ENCODE results near the gene HERPUD1. TPM values are rescaled to one million over a fixed set of nuclear protein-coding genes. Genes with fewer than 3 reads are reported as not detected.

Gene HERPUD1
- polyA plus RNA-seq, 3 donors = 41.7 to 149 (median 75.2) TPM

DNA sequence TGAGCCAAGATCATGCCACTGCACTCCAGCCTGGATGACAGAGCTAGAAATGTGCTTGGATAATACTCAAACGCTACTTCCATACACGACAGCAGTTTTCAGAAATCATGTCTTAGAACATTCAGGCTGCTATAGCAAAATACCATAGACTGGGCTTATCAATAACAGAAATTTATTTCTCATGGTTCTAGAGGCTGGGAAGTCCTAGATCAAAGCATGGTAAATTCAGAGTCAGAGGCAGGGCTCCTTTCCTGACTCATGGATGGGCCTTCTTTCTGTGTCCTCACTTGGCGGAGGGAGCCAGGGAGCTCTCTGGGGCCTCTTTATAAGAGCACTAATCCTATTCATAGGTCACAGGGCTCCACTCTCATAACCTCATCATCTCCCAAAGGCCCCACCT is 24.5 kb upstream of the HERPUD1 start:
- 95 to 97% (median 96%) methylated on average over 3 of the region's 3 CpGs for WGBS, 3 donors
- H3K27ac ChIP-seq (ENCODE audit: low read depth, low read length) = no peak overlapping the region

DNA sequence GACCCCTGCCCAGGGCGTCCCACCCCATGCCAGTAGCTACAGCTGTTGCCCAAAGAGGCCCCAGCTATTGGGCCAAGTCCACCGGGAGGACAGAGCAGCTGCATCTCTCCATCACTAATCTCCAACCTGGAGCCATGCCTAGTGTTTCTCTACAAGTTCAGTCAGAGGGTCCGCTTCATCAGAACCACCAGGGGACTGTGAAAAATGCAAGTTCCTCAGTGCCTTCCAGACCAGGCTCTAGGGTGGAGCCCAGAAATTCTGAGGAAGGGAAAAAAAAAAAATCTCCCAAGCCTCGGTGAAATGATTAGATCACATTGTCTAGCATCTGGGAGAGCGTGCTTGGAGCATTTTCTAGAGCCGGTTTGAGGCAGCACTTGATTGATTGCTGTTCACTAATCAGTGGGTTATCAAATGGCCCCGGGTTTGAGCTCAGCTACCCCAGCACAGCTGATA is 22.4 kb upstream of the HERPUD1 start:
- no peak overlapping the region for H3K27ac ChIP-seq (ENCODE audit: low read depth, low read length)
- 51 to 66% (median 61%) methylated on average over 7 of the region's 7 CpGs for WGBS, 3 donors

DNA sequence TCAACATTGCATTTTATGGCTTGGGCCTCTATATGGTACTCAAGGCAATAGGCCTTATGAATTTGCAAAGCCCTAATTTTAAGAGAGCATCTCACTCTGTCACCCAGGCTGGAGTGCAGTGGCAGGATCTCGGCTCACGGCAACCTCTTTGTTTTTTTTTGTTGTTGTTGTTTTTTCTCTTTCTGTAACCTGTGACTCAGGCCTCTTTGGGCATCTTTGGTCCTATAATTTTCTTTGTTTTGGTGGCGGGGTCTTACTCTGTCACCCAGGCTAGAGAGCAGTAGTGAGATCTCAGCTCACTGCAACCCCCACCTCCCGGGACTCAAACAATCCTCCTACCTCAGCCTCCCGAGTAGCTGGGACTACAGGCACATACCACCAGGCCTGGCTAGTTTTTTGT is 21.8 kb upstream of the HERPUD1 start:
- WGBS, 3 donors = 83 to 90% (median 83%) methylated on average over 5 of the region's 5 CpGs
- no peak overlapping the region for H3K27ac ChIP-seq (ENCODE audit: low read depth, low read length)

DNA sequence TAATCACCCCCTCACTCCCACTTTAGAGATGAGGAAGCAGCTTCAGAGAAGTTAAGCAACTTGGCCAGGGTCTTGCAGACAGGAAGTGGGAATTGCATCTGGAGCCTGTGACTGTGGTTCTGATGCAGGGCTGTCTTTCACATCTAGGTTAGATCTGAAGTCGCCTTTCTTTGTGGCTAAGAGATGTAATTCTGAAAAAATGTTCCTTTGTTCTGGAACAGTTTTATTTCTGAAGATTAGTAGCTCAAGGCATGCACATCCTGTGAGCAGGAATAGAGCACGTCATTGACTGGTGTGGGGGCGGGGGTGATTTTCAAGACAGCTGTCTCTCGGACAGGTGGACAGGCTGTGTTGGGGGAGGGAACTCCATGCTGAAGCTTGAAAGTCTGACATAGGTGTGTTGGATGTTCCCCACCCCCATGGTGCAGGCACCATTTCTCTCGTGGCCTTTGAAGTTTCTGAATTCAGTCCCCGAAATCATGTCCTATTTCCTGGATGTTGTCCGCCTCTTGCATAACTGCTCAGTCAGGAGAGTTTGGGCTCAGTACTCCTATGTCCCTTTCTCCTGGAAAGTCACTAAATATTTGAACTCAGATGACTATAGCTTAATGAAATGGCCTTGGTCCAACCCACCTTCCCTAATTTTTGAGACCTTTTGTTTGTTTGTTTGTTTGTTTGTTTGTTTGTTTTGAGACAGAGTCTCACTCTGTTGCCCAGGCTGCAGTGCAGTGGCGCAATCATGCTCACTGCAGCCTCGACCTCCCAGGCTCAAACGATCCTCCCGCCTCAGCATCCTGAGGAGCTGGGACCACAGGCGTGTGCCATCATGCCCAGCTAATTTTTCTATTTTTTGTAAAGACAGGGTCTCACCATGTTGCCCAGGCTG is 21.0 kb upstream of the HERPUD1 start:
- 56 to 77% (median 59%) methylated on average over 12 of the region's 12 CpGs for WGBS, 3 donors
- H3K27ac ChIP-seq (ENCODE audit: low read depth, low read length) = no peak overlapping the region

DNA sequence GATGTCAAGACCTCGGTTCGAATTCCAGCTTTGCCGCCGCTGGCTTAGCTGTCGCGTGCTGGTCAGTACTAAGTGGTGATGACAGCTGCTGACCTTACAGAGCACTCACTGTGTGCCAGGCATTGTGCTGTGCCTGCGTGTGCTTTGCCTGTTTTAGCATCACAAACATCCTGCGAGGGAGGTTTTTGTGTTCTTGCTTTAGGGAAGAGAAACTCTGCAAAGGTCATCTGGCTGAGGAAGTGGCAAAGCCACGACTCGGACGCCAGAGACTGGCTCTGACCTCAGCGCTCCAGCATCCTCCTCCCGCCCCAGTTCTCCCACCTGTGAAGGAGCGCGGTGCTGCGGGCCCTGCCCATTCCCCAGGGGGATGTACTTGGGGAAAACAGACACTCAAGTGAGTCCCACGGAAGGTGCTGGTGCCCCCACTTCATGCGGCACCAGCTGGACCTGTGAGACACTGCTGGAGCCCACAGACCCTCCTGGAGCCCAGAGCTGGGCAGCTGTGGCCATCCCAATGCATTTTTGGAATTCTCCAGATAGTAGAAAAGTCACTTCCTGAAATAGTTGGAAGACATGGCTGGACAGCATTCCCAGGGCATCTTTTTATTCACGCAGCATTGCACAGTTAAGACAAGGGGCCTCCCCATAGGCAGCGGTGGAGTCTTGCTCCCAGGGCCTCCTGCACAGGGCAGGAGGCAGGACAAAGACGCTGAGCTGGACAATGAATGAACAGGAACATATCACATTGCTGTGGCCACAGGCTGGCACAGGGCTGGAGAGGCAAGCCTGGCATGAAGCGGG is 20.0 kb upstream of the HERPUD1 start:
- WGBS, 3 donors = 53 to 80% (median 61%) methylated on average over 22 of the region's 22 CpGs
- H3K27ac ChIP-seq (ENCODE audit: low read depth, low read length) = no peak overlapping the region

DNA sequence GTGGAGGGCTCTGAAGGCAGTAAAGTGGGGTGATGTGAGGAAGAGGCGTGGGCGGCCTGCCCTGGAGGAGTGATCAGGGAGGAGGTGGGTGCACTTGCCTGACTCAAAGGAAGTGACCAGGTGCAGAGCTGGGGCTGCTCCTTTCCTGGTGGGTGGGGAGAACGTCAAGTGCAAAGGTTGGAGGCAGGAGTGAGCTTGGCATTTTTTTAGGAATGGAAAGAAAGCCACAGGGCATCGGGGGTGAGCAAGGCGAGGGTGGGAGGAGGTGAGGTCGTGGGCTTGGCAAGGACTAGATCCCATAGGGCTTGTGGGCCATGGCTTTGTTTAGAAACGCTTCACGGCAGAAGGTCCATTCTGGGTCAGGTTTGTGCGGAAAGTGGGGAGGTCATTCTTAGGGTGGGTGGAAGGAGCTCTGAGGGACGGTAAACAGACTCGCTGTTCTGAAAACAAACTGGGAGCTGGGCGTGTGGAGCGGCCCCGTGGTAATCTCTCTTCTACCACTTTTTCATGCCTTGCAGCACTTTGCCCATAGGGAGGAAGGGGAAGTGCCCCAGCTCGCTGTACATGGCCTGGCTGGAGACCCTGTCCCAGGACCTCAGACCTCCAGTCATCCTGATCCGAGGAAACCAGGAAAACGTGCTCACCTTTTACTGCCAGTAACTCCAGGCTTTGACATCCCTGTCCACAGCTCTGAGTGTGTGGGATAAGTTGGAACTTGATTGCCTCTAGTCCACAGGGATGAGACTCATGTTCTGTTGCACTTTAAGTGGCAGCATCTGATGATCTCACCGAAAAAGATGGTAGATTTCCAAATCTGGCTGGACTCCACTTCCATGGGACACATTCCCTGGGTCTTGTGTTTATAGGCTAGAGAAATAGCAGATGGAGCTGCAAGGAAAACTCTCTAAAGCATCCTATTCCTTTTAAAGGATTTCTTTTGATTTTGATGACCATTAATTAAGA is 18.9 kb upstream of the HERPUD1 start:
- 70 to 85% (median 77%) methylated on average over 18 of the region's 18 CpGs for WGBS, 3 donors
- no peak overlapping the region for H3K27ac ChIP-seq (ENCODE audit: low read depth, low read length)

DNA sequence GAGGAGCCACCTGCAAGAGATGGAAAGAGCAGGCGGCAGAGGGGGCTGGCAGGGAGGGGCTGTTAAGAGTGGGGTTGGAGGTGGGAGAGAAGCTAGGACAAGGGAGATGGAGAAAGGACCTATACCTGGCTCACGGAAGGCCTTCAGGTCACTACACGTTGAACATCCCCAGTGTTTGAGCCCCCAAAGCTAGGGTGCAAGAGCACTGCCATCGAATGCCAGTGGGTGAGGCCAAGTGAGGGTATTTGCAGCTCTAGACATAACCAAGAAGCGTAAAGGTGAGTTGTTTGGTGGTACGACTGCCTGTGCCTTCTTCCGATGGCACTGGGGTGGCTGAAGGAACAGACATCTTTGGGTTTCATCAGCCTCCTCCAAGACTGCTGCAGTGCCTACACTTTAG is 17.0 kb upstream of the HERPUD1 start:
- H3K27ac ChIP-seq (ENCODE audit: low read depth, low read length) = no peak overlapping the region
- 81 to 94% (median 84%) methylated on average over 7 of the region's 7 CpGs for WGBS, 3 donors

DNA sequence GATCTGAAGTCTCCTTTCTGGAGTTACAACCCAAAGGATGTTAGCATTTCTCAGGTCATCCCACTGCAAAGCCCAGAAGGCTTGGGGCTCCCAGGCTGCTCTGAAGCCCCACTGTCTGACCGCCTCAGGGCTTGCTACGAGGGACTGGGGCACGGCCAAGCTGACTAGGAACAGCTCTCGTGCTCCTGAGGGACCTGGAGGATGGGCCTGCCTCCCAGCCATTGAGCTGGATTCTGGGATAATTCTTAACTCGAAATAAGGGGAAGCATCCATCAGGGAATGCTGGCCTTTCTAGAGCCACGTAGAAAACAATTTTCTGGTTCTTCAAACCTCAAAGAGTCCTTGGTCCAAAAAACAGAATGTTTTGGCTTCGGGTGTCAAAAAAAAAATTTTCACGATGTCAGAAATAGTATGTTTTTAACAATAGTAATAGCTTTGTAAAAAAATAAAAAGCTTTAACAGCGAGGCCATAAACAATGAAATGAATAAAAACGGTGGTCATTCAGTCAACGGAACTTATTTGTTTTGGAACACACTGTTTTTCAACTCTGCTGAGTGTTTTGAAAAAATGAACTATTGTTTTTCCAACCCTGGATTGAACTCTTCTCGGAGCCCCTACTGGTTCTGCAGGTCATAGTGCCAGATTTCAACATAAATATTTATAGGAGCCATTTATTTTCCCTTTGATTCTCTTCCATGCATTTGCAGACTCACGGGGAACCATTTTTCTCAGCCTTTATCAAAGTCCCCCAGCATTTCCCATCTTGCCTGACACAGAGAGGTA is 16.4 kb upstream of the HERPUD1 start:
- H3K27ac ChIP-seq (ENCODE audit: low read depth, low read length) = no peak overlapping the region
- 53 to 67% (median 58%) methylated on average over 13 of the region's 13 CpGs for WGBS, 3 donors

DNA sequence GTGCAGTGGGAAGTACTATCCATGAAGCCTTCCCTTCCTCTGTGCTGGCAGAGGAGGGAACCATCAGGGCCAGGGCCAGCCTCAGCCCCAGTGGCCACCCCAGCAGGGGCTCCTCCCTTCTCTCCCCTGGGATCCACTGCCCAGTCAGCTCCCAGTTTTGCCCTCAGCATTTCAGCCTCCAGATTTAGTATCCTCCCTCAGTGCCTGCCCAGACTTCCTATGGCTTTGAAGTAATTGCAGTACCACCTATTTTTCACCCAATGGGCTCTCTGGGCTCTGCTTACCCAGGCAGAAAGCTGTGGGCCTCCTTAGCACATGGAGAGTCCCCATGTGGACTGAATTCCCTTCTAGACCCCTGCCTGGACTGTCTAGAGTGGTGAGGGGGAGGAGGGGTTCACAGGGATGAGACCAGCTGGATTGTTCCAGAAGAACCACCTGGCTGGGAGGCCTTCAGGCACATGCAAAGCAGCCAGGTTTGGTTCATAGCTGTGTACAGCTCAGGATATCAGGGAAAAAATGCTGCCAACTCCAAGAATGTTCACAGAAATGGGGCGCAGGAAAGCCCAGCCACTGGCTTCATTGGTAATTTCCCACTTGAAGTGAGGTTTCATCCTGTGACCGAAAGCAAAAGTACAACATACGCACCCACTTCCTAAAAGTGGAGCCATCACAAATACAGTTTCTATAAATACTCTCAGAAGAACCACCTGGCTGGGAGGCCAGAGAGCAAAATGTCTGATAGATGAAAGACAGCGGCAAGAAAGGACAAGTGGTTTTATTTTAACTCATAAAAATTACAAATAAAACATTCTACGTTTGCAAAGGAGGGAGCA is 15.2 kb upstream of the HERPUD1 start:
- 36 to 52% (median 50%) methylated on average over 5 of the region's 5 CpGs for WGBS, 3 donors
- no peak overlapping the region for H3K27ac ChIP-seq (ENCODE audit: low read depth, low read length)

DNA sequence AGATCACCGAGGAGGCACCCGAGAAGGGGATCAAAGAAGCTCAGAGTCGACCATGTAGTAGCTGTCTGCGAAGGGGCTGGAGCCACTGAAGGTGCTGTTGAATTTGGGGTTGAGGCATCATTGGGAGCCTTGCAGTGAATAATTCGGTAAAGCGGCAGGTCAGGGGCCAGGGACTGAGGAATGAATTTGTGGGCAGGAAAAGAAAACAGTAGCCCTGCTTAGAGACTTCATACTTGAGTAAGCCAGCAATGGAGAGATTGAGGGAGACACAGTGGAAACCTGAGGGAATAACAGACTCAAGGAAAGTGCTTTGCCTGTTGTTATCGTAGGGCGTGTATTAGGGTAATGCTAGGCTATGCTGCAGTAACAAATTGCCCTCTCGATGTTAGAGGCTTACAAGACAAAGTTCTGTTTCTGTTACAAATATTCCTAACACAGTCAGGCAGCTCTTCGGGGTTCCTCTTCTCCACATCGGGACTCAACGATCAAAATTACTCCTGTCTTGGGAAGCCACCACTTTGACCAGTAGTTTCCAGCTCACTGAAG is 13.4 kb upstream of the HERPUD1 start:
- WGBS, 3 donors = 64 to 93% (median 91%) methylated on average over 12 of the region's 12 CpGs
- H3K27ac ChIP-seq (ENCODE audit: low read depth, low read length) = no peak overlapping the region

DNA sequence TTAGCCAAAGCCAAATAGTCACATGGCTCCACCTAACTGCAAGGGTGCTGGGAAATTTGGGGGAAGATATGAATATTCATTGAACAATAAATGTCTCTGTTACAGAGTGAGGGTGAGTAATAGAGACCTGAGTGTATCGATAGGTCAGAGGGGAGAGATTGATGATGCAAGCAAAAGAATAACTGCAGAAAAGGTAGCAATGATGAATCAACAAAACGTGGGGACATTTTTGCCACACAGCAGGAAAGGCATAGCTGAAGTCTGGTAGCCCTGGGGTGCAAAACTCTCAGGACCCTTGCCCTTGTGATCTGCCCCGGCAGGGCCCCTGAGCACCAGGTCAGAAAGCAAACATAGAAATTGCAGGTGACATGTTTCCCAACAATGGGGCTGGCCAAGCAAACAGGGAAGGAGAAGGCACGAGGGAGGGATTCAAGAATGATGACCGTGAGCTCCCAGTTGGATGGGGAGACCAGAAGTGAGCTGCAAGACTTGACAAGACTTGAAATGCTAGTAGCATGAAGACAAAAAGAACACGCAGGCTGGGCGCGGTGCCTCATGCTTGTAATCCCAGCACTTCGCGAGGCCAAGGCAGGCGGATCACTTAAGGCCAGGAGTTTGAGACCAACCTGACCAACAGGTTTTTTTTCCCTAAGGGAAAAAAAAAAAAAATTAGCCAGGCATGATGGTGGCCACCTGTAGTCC is 12.7 kb upstream of the HERPUD1 start:
- no peak overlapping the region for H3K27ac ChIP-seq (ENCODE audit: low read depth, low read length)
- 58 to 88% (median 85%) methylated on average over 11 of the region's 11 CpGs for WGBS, 3 donors

DNA sequence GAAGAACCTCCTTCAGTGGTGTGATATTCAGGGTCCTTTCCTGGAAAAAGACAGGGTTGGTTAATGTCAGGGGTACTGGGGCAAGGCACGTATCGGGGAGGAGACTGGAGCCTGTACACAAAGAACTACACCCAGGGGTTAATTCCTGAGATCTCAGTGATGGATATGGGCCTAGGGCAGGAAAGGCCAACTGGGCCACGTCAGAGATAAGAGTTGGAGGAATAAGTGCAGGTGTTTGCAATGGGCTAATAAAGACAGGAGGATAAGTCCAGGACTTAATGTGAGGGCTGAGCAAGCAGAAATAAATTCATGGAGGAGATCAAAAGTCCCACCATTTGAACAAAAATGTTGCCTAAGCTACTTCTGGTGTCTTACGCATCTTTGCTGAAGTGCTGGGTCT is 10.4 kb upstream of the HERPUD1 start:
- 37 to 82% (median 78%) methylated on average over 4 of the region's 4 CpGs for WGBS, 3 donors
- H3K27ac ChIP-seq (ENCODE audit: low read depth, low read length) = no peak overlapping the region

DNA sequence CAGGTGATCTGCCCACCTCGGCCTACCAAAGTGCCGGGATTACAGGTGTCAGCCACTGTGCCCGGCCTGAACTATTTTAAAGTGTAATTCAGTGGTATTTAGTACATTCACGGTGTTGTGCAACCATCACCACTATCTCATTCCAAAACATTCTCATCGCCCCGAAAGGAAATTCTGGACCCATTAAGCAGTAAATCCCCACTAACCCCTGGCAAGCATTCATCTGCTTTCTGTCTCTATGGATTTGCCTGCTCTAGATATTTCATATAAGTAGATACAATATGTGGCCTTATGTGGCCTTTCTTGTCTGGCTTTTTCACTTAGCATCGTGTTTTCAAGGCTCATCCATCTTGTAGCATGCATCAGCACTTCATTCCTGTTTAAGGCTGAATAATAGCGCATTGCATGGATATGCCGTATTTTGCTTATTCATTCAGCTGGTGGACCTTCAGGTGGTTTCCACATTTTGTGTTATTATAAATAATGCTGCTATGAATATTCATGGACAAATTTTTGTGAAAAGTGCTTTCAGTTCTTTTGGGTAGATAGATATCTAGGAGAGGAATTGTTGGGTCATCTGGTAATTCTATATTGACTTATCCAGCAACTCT is 8.4 kb upstream of the HERPUD1 start:
- 75 to 88% (median 85%) methylated on average over 9 of the region's 9 CpGs for WGBS, 3 donors
- H3K27ac ChIP-seq (ENCODE audit: low read depth, low read length) = no peak overlapping the region

DNA sequence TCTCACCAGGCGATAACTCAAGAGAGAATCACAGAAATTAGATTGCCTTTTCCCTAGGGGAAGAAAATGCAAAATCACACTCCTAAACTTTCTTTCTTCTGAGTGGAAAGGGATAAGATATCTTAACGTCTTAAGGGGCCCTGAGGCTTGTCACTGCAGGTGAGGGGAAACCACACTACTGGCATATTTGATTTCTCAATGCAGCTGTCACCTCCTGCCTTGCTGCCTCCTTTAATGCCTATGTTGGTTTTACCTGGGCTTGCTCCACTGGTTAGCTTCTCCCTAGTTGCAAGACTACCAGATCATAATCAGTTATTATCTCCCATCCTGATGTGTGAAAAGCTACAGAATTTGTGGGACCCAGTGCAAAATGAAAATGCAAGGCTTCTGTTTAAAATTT is 4.5 kb upstream of the HERPUD1 start:
- 52 to 63% (median 63%) methylated on average over 2 of the region's 2 CpGs for WGBS, 3 donors
- no peak overlapping the region for H3K27ac ChIP-seq (ENCODE audit: low read depth, low read length)

DNA sequence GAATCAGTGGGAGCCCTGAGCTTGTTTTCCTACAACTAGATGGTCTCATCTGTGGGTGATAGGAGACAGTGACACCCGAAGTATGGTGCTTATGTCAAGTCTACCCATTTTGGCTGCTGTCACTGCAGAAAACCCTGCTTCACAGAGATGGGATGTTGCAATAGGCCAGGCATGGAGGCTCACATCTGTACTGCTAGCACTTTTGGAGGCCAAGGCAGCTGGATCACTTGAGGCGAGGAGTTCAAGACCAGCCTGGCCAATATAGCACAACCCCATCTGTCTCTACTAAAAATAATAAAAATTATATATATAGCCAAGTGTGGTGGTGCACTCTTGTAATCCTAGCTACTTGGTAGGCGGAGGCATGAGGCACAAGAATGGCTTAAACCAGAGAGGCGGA is 2.3 kb upstream of the HERPUD1 start:
- H3K27ac ChIP-seq (ENCODE audit: low read depth, low read length) = no peak overlapping the region
- WGBS, 3 donors = 95 to 96% (median 96%) methylated on average over 4 of the region's 4 CpGs

Data from adipose tissue (tissue), 3 donors.